Measurements from ENCODE around the gene ZMIZ2.

GRCh38 chr7:44743750-44744149, 4.9 kb upstream of the ZMIZ2 start:
- no peak for TF ChIP-seq RAD21 (IDR thresholded peaks at IDR 0.05; ENCODE audit: low read depth)
- TF ChIP-seq FOXM1 (IDR thresholded peaks at IDR 0.05; ENCODE audit: borderline replicate concordance, low read depth): no peak
- TF ChIP-seq EGR1 (IDR thresholded peaks at IDR 0.05): no peak
- no peak for TF ChIP-seq CREB1 (IDR thresholded peaks at IDR 0.05; ENCODE audit: low read depth)
- no peak for TF ChIP-seq CEBPB (IDR thresholded peaks at IDR 0.05)
- no peak for TF ChIP-seq EP300 (IDR thresholded peaks at IDR 0.05; ENCODE audit: borderline replicate concordance)
- TF ChIP-seq REST (IDR thresholded peaks at IDR 0.05; ENCODE audit: low read depth): no peak
- no peak for TF ChIP-seq TAF1 (IDR thresholded peaks at IDR 0.05; ENCODE audit: low read depth)
